SU-DHL-6 (cell line): ENCODE data around the gene TPM4.
"Not testable (repeated sequence)": the region's sequence is repeated elsewhere in the genome, so short reads cannot be mapped to it uniquely, and the experiment has no call there.

Source experiments
- H2AFZ ChIP-seq: fragments of 200-600 bp; sonication (generic); 2 replicates; pipeline ENCODE4 v1.6.1; 2014; ENCODE audit warnings: low read depth, mild to moderate bottlenecking, moderate library complexity, mixed read lengths, antibody characterized with exemption, low read length; ENCODE audit not compliant: severe bottlenecking
- H3F3A ChIP-seq: fragments of 200-600 bp; shearing (Covaris generic); 2 replicates; pipeline ENCODE4 v1.6.0; 2016; ENCODE audit warnings: antibody characterized with exemption, mild to moderate bottlenecking; ENCODE audit not compliant: insufficient read depth
- H3K27ac ChIP-seq: fragments of 200-600 bp; sonication (generic); 2 replicates; pipeline ENCODE4 v1.5.1; 2016; ENCODE audit warnings: low read depth, mild to moderate bottlenecking, low read length, moderate library complexity, mixed read lengths
- H3K27me3 ChIP-seq: fragments of 200-600 bp; sonication (generic), shearing (Covaris generic); 2 replicates; pipeline ENCODE4 v1.6.0; 2014; ENCODE audit warnings: mild to moderate bottlenecking, low read length
- H3K36me3 ChIP-seq: fragments of 200-600 bp; sonication (generic); 2 replicates; pipeline ENCODE4 v1.6.1; 2014; ENCODE audit warnings: mild to moderate bottlenecking, low read length, mixed read lengths
- H3K4me2 ChIP-seq: fragments of 300-600, 200-600 bp; shearing (Covaris generic), sonication (generic); 2 replicates; pipeline ENCODE4 v1.6.0; 2014; ENCODE audit warnings: low read length, low read depth, mild to moderate bottlenecking; ENCODE audit not compliant: poor library complexity, severe bottlenecking
- H3K4me3 ChIP-seq: fragments of 200-600 bp; sonication (generic); 2 replicates; pipeline ENCODE4 v1.5.1; 2014; ENCODE audit warnings: antibody characterized with exemption, low read length, mild to moderate bottlenecking, mixed read lengths; ENCODE audit not compliant: insufficient read depth, poor library complexity, severe bottlenecking
- H3K79me2 ChIP-seq: fragments of 200-600 bp; sonication (generic); 2 replicates; pipeline ENCODE4 v1.6.1; 2014; ENCODE audit warnings: mild to moderate bottlenecking, low read length, moderate library complexity; ENCODE audit not compliant: insufficient read depth
- H3K9ac ChIP-seq: fragments of 200-600 bp; sonication (generic); 2 replicates; pipeline ENCODE4 v1.7.0; 2014; ENCODE audit warnings: mild to moderate bottlenecking, low read length
- H3K9me2 ChIP-seq: fragments of 200-600 bp; sonication (generic); replicated peaks from 2 replicates; pipeline ENCODE4 v1.6.1; 2014; ENCODE audit warnings: low read length; ENCODE audit not compliant: insufficient read depth
- H3K9me3 ChIP-seq: fragments of 200-600 bp; sonication (generic); 2 replicates; pipeline ENCODE4 v1.6.1; 2014; ENCODE audit warnings: low read length, mixed read lengths; ENCODE audit not compliant: insufficient read depth
- H4K20me1 ChIP-seq: fragments of 200-600 bp; sonication (generic); 2 replicates; pipeline ENCODE4 v1.6.1; 2014; ENCODE audit warnings: low read depth, mild to moderate bottlenecking, antibody characterized with exemption, low read length, moderate library complexity, mixed read lengths
- EZH2phosphoT487 ChIP-seq: fragments of 200-600 bp; sonication (generic), shearing (Covaris generic); conservative IDR thresholded peaks from 2 replicates; pipeline ENCODE4 v1.6.1; 2018; ENCODE audit warnings: mild to moderate bottlenecking, antibody characterized with exemption, low read length, moderate library complexity, mixed read lengths
- TF ChIP-seq, protein P1 (sequence below): fragments of 200-600 bp; sonication (generic); IDR thresholded peaks from one replicate; pipeline ENCODE4 v1.5.1; 2017; ENCODE audit warnings: antibody characterized with exemption, mild to moderate bottlenecking, low read length, moderate library complexity; ENCODE audit not compliant: insufficient read depth, poor library complexity, severe bottlenecking

TPM4 gene

DNA sequence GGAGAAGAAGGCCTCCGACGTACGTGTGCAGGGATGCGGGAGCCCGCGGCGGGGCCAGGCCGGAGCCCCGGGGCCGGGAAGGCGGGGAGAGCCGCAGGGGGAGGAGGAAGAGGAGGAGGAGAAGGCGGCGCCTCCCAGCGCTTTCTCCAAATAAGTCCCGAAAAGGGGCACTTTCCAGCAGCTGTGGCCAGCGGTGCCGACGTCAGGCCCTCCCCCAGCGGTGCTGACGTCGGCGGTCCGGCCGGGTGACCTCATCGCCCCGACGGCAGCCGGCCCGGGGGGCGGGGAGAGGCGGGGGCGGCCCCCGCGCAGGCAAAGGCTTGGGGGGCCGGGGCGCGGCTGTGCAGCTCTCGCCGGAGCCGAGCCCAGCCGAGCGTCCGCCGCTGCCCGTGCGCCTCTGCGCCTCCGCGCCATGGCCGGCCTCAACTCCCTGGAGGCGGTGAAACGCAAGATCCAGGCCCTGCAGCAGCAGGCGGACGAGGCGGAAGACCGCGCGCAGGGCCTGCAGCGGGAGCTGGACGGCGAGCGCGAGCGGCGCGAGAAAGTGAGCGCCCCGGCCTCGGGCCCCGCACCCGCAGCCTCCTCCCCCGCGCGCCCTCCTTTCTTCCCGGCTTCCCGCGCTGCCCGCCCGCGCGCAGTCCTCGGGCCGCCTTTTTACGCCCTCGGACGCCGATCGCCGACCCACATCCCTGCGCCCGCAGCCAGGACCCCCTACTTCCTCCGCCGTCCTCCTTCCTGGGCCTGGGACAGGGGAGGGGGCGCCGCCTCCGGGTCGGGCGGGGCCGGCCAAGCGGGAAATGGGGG lies at the start of gene TPM4:
TSS of gene TPM4 (plus strand) at position 342 of the 804 bp plus-strand sequence. CDS start at position 413, 71 bp downstream.
- Histone ChIP-seq H3K9me3 (no peaks in the 10 kb centered on the region), H3K4me3 (peak within 1 kb of the TSS; percentile 89), H3K36me3 (no peaks in the 10 kb centered on the region), H3K9me2 (no peaks in the 10 kb centered on the region), H2AFZ (peak within 1 kb of the TSS; percentile 66), H3K27me3 (no peaks in the 10 kb centered on the region), H3F3A (peaks cover 41% of the 10 kb centered on the region), H3K79me2 (peaks cover 37% of the 10 kb centered on the region), H3K9ac (peak within 1 kb of the TSS; percentile 92), H3K4me2 (peak within 1 kb of the TSS; percentile 94), H4K20me1 (no peaks in the 10 kb centered on the region), H3K27ac (peak within 1 kb of the TSS; percentile 96)
- no peak for TF ChIP-seq EZH2phosphoT487
- TF ChIP-seq, protein P1, sequence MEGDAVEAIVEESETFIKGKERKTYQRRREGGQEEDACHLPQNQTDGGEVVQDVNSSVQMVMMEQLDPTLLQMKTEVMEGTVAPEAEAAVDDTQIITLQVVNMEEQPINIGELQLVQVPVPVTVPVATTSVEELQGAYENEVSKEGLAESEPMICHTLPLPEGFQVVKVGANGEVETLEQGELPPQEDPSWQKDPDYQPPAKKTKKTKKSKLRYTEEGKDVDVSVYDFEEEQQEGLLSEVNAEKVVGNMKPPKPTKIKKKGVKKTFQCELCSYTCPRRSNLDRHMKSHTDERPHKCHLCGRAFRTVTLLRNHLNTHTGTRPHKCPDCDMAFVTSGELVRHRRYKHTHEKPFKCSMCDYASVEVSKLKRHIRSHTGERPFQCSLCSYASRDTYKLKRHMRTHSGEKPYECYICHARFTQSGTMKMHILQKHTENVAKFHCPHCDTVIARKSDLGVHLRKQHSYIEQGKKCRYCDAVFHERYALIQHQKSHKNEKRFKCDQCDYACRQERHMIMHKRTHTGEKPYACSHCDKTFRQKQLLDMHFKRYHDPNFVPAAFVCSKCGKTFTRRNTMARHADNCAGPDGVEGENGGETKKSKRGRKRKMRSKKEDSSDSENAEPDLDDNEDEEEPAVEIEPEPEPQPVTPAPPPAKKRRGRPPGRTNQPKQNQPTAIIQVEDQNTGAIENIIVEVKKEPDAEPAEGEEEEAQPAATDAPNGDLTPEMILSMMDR = no peak

DNA sequence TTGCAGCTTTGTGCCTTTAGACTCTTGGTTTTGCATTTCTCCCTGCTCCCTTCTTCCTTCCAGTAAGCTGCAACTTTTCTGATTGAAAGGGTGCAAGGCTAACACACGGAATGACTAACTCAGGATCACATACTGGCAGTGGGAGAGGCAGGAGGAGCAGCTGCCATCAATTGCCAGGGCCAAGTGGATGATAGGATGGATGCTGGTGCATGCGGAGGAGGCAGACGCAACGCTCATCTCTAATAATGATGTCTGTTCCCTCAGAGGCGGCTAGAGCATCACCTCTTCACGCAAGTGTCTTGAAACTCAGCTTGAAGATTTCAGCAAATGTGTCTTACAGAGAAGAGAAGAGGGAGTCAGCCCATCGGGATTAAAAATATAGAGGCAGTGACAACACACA lies 49.5 kb upstream of the TPM4 start:
- Histone ChIP-seq H3K4me3 (no peak overlapping the region), H3K79me2 (no peaks in the 10 kb centered on the region), H3K9me2 (no peaks in the 10 kb centered on the region), H2AFZ (no peak overlapping the region), H3K27ac (no peak overlapping the region), H3F3A (no peaks in the 10 kb centered on the region), H3K4me2 (no peak overlapping the region), H3K9me3 (no peaks in the 10 kb centered on the region), H4K20me1 (no peaks in the 10 kb centered on the region), H3K9ac (no peak overlapping the region), H3K36me3 (no peaks in the 10 kb centered on the region), H3K27me3 (no peaks in the 10 kb centered on the region)
- TF ChIP-seq, protein P1 = no peak
- TF ChIP-seq EZH2phosphoT487 = no peak

DNA sequence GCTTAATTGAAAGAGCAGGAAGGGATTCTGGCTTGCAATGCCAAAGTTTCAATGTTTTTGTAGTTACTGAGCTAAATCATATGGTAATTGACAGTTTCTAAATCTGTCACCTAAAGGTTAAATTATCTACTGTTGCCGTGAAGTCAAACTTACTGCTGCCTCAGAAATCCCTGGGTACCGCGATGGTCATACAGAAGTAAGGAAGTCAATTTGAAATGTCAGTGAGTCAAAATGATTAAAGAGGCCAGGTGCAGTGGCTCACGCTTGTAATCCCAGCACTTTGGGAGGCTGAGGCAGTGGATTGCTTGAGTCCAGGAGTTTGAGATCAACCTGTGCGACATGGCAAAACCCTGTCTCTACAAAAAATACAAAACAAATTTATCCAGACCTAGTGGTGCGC lies 48.8 kb upstream of the TPM4 start:
- Histone ChIP-seq H3F3A (no peaks in the 10 kb centered on the region), H3K9me3 (no peaks in the 10 kb centered on the region), H3K79me2 (no peaks in the 10 kb centered on the region), H3K27me3 (no peaks in the 10 kb centered on the region), H3K27ac (no peak overlapping the region), H2AFZ (no peak overlapping the region), H3K4me2 (no peak overlapping the region), H3K9me2 (no peaks in the 10 kb centered on the region), H3K9ac (no peak overlapping the region), H3K4me3 (no peak overlapping the region), H3K36me3 (no peaks in the 10 kb centered on the region), H4K20me1 (no peaks in the 10 kb centered on the region)
- no peak for TF ChIP-seq EZH2phosphoT487
- TF ChIP-seq, protein P1 = no peak

DNA sequence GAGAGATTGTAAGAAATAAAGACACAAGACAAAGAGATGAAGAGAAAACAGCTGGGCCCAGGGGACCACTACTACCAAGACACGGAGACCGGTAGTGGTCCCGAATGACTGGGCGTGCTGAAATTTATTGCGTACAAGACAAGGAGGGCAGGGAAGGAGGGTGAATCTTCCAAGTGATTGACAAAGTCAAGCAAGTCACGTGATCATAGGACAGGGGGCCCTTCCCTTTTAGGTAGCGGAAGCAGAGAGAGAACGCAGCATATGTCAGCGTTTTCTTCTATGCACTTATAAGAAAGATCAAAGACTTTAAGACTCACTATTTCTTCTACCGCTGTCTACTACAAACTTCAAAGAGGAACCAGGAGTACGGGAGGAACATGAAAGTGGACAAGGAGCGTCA lies 46.1 kb upstream of the TPM4 start:
- H3K4me2 ChIP-seq, H3K36me3 ChIP-seq, H3K27me3 ChIP-seq, H2AFZ ChIP-seq, H3K27ac ChIP-seq, H3K4me3 ChIP-seq, H4K20me1 ChIP-seq, H3K79me2 ChIP-seq, H3F3A ChIP-seq, H3K9me3 ChIP-seq, H3K9me2 ChIP-seq, H3K9ac ChIP-seq: not testable (repeated sequence)
